Measurements from ENCODE around the gene FRMPD1.

DNA sequence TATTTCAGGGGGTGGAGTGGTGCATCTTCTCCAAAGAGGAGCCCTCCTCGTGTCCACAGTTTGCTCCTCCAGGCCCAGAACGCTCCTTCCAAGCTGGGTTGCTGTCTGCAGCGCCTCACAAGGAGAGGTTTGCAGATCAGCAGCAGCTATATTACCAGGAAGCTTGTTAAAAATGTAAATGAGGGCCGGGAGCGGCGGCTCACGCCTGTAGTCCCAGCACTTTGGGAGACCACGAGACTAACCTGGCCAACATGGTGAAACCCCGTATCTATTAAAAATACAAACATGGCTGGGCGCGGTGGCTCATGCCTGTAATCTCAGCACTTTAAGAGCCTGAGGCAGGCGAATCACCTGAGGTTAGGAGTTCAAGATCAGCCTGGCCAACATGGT is 25.0 kb upstream of the FRMPD1 start:
- TF ChIP-seq, protein P1, sequence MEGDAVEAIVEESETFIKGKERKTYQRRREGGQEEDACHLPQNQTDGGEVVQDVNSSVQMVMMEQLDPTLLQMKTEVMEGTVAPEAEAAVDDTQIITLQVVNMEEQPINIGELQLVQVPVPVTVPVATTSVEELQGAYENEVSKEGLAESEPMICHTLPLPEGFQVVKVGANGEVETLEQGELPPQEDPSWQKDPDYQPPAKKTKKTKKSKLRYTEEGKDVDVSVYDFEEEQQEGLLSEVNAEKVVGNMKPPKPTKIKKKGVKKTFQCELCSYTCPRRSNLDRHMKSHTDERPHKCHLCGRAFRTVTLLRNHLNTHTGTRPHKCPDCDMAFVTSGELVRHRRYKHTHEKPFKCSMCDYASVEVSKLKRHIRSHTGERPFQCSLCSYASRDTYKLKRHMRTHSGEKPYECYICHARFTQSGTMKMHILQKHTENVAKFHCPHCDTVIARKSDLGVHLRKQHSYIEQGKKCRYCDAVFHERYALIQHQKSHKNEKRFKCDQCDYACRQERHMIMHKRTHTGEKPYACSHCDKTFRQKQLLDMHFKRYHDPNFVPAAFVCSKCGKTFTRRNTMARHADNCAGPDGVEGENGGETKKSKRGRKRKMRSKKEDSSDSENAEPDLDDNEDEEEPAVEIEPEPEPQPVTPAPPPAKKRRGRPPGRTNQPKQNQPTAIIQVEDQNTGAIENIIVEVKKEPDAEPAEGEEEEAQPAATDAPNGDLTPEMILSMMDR (CRISPR knock-in tag; IDR thresholded peaks at IDR 0.05), result no peak
- TF ChIP-seq NFYB (CRISPR knock-in tag; IDR thresholded peaks at IDR 0.05), result no peak
- TF ChIP-seq, protein P2, sequence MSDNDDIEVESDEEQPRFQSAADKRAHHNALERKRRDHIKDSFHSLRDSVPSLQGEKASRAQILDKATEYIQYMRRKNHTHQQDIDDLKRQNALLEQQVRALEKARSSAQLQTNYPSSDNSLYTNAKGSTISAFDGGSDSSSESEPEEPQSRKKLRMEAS (IDR thresholded peaks at IDR 0.05), result no peak
- no peak for TF ChIP-seq MXI1 (IDR thresholded peaks at IDR 0.05; ENCODE audit: borderline replicate concordance, low read depth, low read length)
- no peak for TF ChIP-seq TAF1 (CRISPR knock-in tag; IDR thresholded peaks at IDR 0.05)
- TF ChIP-seq NFKB2 (CRISPR knock-in tag; IDR thresholded peaks at IDR 0.05; ENCODE audit: borderline replicate concordance), result no peak
- TF ChIP-seq, protein P3, sequence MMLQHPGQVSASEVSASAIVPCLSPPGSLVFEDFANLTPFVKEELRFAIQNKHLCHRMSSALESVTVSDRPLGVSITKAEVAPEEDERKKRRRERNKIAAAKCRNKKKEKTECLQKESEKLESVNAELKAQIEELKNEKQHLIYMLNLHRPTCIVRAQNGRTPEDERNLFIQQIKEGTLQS (CRISPR knock-in tag; IDR thresholded peaks at IDR 0.05), result no peak
- TF ChIP-seq, protein P4, sequence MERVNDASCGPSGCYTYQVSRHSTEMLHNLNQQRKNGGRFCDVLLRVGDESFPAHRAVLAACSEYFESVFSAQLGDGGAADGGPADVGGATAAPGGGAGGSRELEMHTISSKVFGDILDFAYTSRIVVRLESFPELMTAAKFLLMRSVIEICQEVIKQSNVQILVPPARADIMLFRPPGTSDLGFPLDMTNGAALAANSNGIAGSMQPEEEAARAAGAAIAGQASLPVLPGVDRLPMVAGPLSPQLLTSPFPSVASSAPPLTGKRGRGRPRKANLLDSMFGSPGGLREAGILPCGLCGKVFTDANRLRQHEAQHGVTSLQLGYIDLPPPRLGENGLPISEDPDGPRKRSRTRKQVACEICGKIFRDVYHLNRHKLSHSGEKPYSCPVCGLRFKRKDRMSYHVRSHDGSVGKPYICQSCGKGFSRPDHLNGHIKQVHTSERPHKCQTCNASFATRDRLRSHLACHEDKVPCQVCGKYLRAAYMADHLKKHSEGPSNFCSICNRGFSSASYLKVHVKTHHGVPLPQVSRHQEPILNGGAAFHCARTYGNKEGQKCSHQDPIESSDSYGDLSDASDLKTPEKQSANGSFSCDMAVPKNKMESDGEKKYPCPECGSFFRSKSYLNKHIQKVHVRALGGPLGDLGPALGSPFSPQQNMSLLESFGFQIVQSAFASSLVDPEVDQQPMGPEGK (CRISPR knock-in tag; IDR thresholded peaks at IDR 0.05), result no peak
- TF ChIP-seq MXD4 (CRISPR knock-in tag; IDR thresholded peaks at IDR 0.05), result no peak
- TF ChIP-seq, protein P5, sequence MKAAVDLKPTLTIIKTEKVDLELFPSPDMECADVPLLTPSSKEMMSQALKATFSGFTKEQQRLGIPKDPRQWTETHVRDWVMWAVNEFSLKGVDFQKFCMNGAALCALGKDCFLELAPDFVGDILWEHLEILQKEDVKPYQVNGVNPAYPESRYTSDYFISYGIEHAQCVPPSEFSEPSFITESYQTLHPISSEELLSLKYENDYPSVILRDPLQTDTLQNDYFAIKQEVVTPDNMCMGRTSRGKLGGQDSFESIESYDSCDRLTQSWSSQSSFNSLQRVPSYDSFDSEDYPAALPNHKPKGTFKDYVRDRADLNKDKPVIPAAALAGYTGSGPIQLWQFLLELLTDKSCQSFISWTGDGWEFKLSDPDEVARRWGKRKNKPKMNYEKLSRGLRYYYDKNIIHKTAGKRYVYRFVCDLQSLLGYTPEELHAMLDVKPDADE (CRISPR knock-in tag; IDR thresholded peaks at IDR 0.05), result no peak
- TF ChIP-seq, protein P6, sequence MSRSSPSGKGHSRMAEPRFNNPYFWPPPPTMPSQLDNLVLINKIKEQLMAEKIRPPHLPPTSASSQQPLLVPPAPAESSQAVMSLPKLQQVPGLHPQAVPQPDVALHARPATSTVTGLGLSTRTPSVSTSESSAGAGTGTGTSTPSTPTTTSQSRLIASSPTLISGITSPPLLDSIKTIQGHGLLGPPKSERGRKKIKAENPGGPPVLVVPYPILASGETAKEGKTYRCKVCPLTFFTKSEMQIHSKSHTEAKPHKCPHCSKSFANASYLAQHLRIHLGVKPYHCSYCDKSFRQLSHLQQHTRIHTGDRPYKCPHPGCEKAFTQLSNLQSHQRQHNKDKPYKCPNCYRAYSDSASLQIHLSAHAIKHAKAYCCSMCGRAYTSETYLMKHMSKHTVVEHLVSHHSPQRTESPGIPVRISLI (CRISPR knock-in tag; IDR thresholded peaks at IDR 0.05; ENCODE audit: borderline replicate concordance), result no peak
- no peak for TF ChIP-seq RBFOX2 (IDR thresholded peaks at IDR 0.05; ENCODE audit: low read depth, low read length)
- no peak for TF ChIP-seq POLR2A (IDR thresholded peaks at IDR 0.05; ENCODE audit: insufficient read depth in 1 of 2, low read depth in 2 of 2, low read length in 2 of 2)
- TF ChIP-seq HNRNPL (IDR thresholded peaks at IDR 0.05; ENCODE audit: low read depth, low read length), result no peak

Measured in HepG2 (cell line).